Gastrocnemius medialis (tissue), 4 donors: ENCODE data around the gene ACOXL. TPM values are rescaled to one million over a fixed set of nuclear protein-coding genes. Genes with fewer than 3 reads are reported as not detected.

Source experiments
- ATAC-seq, 2 donors: fragments of 150-250 bp; one replicate each; pipeline ENCODE4 v1.9.1; 2016
- DNase-seq, 2 donors: peaks; one replicate each; pipeline ENCODE4 v3.0.0-alpha.2; 2019
- H3K27ac ChIP-seq, 4 donors: fragments of 200-600 bp; sonication (generic); 1 replicate in 1 of 4; 2 replicates in 3 of 4; pipeline ENCODE4 v1.5.1; 2016 to 2018; ENCODE audit warnings: mild to moderate bottlenecking in 2 of 4, moderate library complexity in 1 of 4
- H3K27me3 ChIP-seq, 3 donors: fragments of 200-600 bp; sonication (generic) in 2 of 3; 1 replicate in 1 of 3; 2 replicates in 2 of 3; pipeline versions ENCODE4 v1.5.1 to v1.6.0; 2016 to 2019; ENCODE audit warnings: mild to moderate bottlenecking in 1 of 3, moderate library complexity in 1 of 3
- H3K36me3 ChIP-seq, 2 donors: fragments of 200-600 bp; sonication (generic) in 1 of 2; one replicate each; pipeline ENCODE4 v1.5.1; 2017 to 2018
- H3K4me1 ChIP-seq, 2 donors: fragments of 200-600 bp; sonication (generic) in 1 of 2; one replicate each; pipeline ENCODE4 v1.5.1; 2016 to 2017; ENCODE audit warnings: mild to moderate bottlenecking in 2 of 2
- H3K4me3 ChIP-seq, 4 donors: fragments of 200-600 bp; sonication (generic) in 3 of 4; 1 replicate in 1 of 4; 2 replicates in 3 of 4; pipeline ENCODE4 v1.5.1; 2016 to 2019; ENCODE audit warnings: mild to moderate bottlenecking in 2 of 4
- H3K9me3 ChIP-seq, 3 donors: fragments of 200-600 bp; sonication (generic) in 2 of 3; 1 replicate in 1 of 3; 2 replicates in 2 of 3; pipeline ENCODE4 v1.5.1; 2016 to 2019
- POLR2A ChIP-seq, 2 donors: fragments of 450-650 bp; IDR thresholded peaks; one replicate each; pipeline ENCODE4 v1.6.1; 2017; ENCODE audit warnings: antibody characterized with exemption in 2 of 2, mild to moderate bottlenecking in 2 of 2, moderate library complexity in 2 of 2
- in situ Hi-C, 4 donors: fragments of 200-750 bp; cut with MboI; loops; one replicate each; pipeline versions ENCODE4 v1.15.0 to v1.8.0; 2017; ENCODE audit warnings: low sequenced_read_pairs in 4 of 4
- intact Hi-C: fragments of 100-400 bp; cut with DNase I; formaldehyde crosslinking; loops from one replicate; pipeline ENCODE4 v1.15.1; 2023; ENCODE audit warnings: low total_unique reads
- total RNA-seq, 4 donors: library from RNA; depleted of rRNA; stranded (reverse); fragments of >200 nt; gene quantifications; one replicate each; pipeline versions ENCODE4 v1.1.0 to v1.2.3, GENCODE V29; 2016
- TF ChIP-seq, protein P1 (sequence below), 5 experiments: fragments of 450-650 bp in 3 of 5; fragments of 200-600 bp in 2 of 5; sonication (generic) in 2 of 5; IDR thresholded peaks in 4 of 5; conservative IDR thresholded peaks in 1 of 5; 1 replicate in 4 of 5; 2 replicates in 1 of 5; pipeline ENCODE4 v1.5.1; 2016 to 2019; ENCODE audit warnings: antibody characterized with exemption in 5 of 5, mild to moderate bottlenecking in 3 of 5, moderate library complexity in 3 of 5

ACOXL gene
- total RNA-seq, 4 donors from 2014 or later = not detected

DNA sequence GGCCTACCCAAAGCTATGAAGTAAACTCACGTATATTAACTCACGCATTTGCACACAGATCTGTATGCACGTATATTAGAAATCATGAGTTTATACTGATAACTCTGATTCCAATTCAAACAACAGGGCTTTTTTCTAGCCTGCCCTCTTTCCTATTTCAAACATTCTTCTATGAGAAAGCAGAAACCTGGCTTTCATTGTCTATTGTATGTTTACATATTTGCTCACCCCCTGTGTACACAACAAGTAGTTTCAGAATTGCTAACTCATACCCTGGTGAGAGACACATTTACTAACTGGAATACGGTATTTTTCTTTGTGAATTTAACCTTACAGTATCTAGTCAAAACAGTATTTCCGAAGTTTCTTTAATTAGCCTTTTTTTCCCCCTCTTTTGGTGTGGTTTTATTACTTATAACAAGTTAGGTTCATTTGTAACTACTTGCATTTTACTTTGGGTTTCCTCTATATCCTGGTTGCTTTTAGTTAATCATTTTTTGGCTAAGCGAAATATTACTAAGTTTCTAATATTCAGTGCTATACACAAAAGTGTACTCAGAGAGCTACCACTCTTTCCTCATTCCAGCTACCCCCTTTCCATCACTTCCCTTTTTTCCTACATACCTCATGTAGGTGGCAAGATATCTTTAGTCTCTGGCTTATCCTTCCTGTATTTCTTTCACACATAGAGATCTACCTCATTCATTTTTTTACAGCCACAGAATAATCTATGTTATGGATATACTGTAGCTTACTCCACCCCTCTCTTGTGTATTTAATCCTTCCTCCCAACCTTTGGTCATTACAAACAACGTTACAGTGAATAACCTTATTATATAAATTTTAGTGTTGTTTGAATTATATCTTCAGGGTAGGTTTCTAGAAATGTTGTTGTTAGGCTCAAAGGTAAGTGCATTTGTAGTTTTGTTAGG lies 275.6 kb downstream of the ACOXL start:
- Histone ChIP-seq H3K27ac (no peak overlapping the region), H3K27me3 (no peaks in the 10 kb centered on the region), H3K36me3 (no peaks in the 10 kb centered on the region), H3K4me3 (no peak overlapping the region), H3K9me3 (no peaks in the 10 kb centered on the region), H3K4me1 (no peaks in the 10 kb centered on the region)
- TF ChIP-seq, protein P1, sequence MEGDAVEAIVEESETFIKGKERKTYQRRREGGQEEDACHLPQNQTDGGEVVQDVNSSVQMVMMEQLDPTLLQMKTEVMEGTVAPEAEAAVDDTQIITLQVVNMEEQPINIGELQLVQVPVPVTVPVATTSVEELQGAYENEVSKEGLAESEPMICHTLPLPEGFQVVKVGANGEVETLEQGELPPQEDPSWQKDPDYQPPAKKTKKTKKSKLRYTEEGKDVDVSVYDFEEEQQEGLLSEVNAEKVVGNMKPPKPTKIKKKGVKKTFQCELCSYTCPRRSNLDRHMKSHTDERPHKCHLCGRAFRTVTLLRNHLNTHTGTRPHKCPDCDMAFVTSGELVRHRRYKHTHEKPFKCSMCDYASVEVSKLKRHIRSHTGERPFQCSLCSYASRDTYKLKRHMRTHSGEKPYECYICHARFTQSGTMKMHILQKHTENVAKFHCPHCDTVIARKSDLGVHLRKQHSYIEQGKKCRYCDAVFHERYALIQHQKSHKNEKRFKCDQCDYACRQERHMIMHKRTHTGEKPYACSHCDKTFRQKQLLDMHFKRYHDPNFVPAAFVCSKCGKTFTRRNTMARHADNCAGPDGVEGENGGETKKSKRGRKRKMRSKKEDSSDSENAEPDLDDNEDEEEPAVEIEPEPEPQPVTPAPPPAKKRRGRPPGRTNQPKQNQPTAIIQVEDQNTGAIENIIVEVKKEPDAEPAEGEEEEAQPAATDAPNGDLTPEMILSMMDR (IDR thresholded peaks at IDR 0.05 in 4 of 5, conservative IDR thresholded peaks at IDR 0.05 in 1 of 5) = no peak
- TF ChIP-seq POLR2A (IDR thresholded peaks at IDR 0.05) = no peak
- intact Hi-C loops (no loop called here), in situ Hi-C loops (no loop called here)
- ATAC-seq (no peak), DNase-seq (no peak)

DNA sequence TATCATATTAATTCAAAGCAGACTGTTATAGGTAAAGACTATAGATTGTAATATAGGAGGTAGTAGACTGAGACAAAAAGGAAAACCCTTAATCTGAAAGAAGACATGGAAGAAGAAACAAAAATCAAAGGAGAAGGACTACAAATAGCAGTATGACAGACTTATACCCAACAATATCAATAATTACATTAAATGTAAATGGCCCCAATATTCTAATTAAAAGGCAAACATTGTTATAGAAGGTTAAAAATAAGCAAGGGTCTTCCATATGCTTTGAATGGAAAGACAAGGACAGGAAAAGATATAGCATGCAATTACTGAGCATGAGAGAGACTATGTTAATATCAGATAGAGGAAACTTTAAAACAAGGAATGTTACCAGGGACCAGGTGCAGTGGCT lies 278.8 kb downstream of the ACOXL start:
- Histone ChIP-seq H3K4me3 (peak overlapping the region in 1 of 4 donors; percentile 7), H3K27ac (no peak overlapping the region), H3K27me3 (no peaks in the 10 kb centered on the region), H3K4me1 (no peaks in the 10 kb centered on the region), H3K9me3 (no peaks in the 10 kb centered on the region), H3K36me3 (no peaks in the 10 kb centered on the region)
- ATAC-seq = no peak
- TF ChIP-seq, protein P1 (IDR thresholded peaks at IDR 0.05 in 4 of 5, conservative IDR thresholded peaks at IDR 0.05 in 1 of 5) = no peak
- no peak for TF ChIP-seq POLR2A (IDR thresholded peaks at IDR 0.05)
- intact Hi-C loops (no loop called here), in situ Hi-C loops (no loop called here)
- no peak for DNase-seq

DNA sequence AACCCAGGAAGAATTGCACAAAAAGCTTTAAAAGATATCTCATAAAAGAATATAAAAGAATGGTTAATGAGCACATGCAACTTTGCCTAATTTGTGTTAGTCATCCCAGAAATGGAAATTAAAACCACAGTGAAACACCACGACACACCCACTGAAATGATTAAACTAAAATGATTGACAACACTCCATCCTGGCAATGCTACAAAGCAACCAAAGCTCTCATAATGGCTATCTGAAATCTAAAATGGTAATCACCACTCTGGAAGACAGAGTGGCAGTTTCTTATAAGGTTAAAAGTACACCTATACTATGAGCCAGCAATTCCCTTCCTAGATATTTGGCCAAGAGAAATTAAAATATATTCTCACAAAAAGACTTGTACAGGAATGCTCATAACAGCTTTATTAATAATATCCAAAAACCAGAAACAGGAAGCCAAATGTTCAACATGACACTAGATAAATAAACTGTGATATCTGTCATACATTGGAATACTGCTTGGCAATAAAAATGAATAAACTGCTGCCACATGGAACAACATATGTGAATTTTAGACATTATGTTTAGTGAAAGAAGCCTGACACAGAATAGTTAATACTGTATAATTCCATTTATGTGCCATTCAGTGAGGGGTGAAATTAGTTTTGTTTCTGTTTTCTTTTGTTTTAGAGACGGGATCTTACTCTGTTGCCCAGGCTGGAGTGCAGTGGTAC lies 283.1 kb downstream of the ACOXL start:
- ATAC-seq (no peak), DNase-seq (no peak)
- intact Hi-C loops (no loop called here), in situ Hi-C loops (no loop called here)
- Histone ChIP-seq H3K4me1 (peaks cover 6 to 9% of the 10 kb centered on the region in 2 donors), H3K27me3 (no peaks in the 10 kb centered on the region), H3K36me3 (no peaks in the 10 kb centered on the region), H3K27ac (no peak overlapping the region), H3K9me3 (no peaks in the 10 kb centered on the region), H3K4me3 (no peak overlapping the region)
- TF ChIP-seq, protein P1 (IDR thresholded peaks at IDR 0.05 in 4 of 5, conservative IDR thresholded peaks at IDR 0.05 in 1 of 5) = no peak
- TF ChIP-seq POLR2A (IDR thresholded peaks at IDR 0.05) = no peak

- TF ChIP-seq POLR2A (IDR thresholded peaks at IDR 0.05) = no peak
- TF ChIP-seq, protein P1 (IDR thresholded peaks at IDR 0.05 in 4 of 5, conservative IDR thresholded peaks at IDR 0.05 in 1 of 5) = no peak
- no peak overlapping the region for H3K27ac ChIP-seq
- DNase-seq (no peak), ATAC-seq (no peak)
- H3K36me3 ChIP-seq = no peaks in the 10 kb centered on the region
- intact Hi-C loops = no loop called here
- no peak overlapping the region for H3K4me3 ChIP-seq
- H3K27me3 ChIP-seq = no peaks in the 10 kb centered on the region
- in situ Hi-C loops = no loop called here
- peaks cover 6 to 9% of the 10 kb centered on the region in 2 donors for H3K4me1 ChIP-seq
- H3K9me3 ChIP-seq = no peaks in the 10 kb centered on the region
These were observed 284.8 kb downstream of the ACOXL start for GRCh38 chr2:111017034-111017622.
